Activated T-helper 9 cell treated with anti-CD3 and anti-CD28 coated beads, Interleukin-2, amount 50 U/mL, for 16 hours (primary cell): ENCODE data around the gene UFSP1.

ENCODE experiments used
- DNase-seq: peaks from one replicate; pipeline ENCODE4 v3.0.0-alpha.2; 2020; ENCODE audit warnings: low read depth

Gene UFSP1

GRCh38 chr7:100880645-100881044, 8.9 kb downstream of the UFSP1 start:
- no peak for DNase-seq

GRCh38 chr7:100879685-100880261, 9.7 kb downstream of the UFSP1 start:
- no peak for DNase-seq

GRCh38 chr7:100878685-100879084, 10.8 kb downstream of the UFSP1 start:
- DNase-seq = no peak

DNA sequence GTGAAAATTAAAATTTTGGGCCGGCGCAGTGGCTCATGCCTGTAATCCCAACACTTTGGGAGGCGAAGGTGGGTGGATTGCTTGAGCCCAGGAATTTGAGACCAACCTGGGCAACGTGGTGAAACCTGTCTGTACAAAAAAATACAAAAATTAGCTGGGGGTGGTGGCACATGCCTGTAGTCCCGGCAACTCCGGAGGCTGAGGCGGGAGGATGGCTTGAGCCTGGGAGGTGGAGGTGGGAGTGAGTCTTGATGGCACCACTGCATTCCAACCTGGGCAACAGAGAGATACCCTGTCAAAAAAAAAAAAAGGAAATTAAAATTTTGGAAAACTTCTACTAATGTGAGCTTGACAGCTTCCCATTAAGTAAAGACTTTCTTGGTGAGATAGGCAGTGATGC, 11.5 kb downstream of the UFSP1 start:
- DNase-seq = no peak

DNA sequence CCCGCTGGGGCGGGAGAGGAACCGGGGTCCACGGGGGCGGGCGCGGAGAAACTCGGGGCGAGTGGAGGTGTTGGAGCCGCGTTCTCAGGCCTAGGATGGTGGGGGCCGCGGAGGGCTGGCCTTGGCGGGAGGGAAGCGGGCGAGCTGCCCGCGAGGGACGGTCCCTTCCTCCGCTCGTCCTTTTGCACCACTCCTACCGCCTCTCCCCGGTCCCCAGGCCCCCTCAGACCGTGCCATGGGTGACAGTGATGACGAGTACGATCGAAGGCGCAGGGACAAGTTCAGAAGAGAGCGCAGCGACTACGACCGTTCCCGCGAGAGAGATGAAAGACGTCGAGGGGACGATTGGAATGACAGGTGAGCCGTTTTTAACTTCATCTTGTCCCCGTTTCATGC, 14.2 kb downstream of the UFSP1 start:
- DNase-seq = no peak

DNA sequence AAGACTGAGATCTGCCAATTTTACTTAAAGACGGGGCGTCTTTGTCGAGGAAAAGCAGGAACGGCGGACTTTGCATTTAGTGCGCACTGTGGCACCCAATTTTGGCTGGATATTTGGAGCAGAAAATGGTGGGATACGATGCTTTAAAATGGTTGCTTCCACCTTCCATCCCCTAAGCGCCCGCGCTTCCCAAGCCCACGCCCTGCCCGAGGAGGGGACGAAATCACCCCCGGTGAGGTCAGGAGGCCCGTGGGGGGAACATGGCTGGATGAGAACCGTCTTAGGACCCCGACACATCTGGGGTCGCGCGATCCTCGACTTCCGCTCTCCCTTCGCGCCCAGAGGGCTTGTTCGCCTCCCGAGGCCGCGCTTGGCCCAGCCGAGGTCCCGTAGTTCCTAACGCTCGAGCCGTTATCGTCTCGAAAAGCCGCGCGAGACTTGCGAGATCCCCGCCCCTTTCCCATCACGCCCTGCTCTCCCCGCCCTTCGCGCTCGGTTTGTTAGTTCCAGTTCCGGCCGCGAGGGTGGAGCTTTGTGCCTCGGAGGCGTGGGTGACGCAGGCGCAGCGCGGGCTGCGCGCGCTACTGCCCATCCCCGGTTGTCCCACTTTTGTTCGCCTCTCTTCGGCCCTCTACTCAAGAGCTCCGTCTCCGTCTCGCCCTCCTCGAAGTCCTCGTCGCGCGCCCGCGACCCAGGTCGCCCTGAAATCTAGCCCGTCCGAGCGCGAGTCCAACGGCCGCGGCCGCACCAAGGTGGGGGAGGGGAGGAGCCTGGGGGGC, 14.7 kb downstream of the UFSP1 start, which contains the start of gene SRRT:
Gene SRRT, plus strand, starts transcription at position 527 of the 779 bp plus-strand sequence. CDS start 488 bp downstream, outside the sequence.
- DNase-seq = peak; percentile 98

- DNase-seq = no peak
Measured at GRCh38 chr7:100874300-100874576, 15.3 kb downstream of the UFSP1 start.

DNA sequence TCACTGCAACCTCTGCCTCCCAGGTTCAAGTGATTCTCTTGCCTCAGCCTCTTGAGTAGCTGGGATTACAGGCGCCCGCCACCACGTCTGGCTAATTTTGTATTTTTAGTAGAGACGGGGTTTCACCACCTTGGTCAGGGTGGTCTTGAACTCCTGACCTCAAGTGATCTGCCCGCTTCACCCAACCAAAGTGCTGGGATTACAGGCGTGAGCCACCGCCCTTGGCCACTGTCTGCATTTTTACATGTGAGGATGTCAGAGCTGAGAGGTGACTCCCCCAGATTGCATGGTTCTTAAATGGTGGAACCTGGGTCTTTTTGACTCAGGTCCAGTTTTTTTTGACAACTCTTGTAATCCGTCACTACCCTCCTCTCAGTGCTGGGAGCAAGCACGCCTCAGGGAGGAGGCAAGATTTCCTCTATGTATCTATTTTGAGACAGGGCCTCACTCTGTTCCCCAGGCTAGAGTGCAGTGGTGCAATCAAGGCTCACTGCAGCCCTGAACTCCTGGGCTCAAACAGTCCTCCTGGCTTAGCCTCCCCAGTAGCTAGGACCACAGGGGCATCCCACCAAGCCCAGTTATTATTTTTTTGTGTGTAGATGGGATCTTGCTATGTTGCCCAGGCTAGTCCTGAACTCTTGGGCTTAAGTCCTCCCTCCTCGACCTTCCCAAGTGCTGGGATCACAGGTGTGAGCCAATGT, 15.8 kb downstream of the UFSP1 start:
- no peak for DNase-seq

DNA sequence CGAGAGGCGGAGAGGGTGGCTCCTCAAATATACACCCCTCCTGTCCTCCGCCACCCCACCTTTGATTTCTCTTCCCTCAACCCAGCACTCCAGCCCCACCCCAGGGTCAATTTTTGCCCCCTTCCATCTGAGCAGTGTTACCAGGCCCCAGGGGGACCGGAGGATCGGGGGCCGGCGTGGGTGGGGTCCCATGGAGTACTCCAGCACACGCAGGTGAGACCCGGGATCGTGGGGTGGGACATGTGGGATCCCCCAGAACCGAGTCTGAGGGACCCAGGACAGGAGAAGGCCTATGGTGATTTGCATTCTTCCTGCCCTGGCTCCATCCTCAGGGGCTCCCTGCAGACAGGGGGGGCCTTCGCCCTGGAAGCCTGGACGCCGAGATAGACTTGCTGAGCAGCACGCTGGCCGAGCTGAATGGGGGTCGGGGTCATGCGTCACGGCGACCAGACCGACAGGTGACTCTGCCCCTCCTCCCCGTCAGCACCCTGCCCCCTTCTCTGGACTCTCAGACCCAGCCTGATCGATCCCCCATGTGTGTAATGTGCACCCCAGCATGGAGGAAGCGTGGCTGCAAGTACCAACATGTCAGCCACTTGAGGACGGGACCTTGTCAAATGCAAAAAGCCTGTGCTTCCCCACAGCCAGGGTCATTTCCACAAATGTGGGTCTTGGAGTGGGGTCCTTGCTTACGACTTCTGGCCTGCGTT, 21.6 kb downstream of the UFSP1 start:
- no peak for DNase-seq

GRCh38 chr7:100867040-100867775, 22.3 kb downstream of the UFSP1 start, which contains the start of gene TRIP6:
Gene TRIP6 (plus strand): TSS chr7:100867387. CDS start chr7:100867498, 111 bp downstream.
- DNase-seq = peak; percentile 50

DNA sequence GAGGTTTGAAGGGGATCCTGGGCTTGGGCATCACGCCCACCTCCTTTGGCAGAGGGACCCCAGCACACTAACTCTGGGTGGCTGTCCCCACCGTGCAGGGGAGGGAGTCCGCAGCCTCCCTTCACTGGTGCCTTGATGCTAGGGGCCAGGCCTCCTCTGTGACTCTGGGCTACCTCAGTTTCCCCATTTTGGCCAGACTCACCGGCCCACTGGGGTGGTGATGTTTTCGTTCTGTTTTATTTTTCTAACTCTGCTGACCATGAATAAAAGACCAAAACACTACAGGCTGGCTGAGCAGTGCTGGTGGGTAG, 22.8 kb downstream of the UFSP1 start:
- no peak for DNase-seq

DNA sequence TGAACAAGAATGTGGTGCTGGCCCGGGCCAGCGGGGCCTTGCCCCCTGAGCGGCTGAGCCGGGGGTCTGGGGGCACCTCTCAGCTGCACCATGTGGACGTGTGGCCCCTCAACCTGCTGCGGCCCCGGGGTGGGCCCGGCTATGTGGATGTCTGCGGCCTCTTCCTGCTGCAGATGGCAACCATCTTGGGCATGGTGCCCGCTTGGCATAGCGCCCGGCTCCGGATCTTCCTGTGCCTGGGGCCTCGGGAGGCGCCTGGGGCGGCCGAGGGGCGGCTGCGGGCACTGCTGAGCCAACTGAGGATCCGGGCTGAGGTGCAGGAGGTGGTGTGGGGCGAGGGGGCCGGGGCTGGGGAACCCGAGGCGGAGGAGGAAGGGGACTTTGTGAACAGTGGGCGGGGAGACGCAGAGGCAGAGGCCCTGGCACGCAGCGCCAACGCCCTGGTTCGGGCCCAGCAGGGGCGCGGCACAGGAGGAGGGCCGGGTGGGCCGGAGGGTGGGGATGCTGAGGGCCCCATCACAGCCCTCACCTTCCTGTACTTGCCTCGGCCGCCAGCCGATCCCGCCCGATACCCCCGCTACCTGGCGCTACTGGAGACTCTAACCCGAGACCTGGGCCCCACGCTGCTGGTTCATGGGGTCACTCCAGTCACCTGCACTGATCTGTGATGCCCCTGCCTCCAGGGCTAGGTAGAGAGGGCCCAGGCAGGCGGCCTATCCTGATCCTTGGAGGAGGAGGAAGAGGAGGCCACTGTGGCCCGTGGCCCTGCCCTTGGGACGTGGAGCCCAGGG, 23.4 kb downstream of the UFSP1 start:
- no peak for DNase-seq

- DNase-seq = no peak
Measured at GRCh38 chr7:100865372-100865911, 24.1 kb downstream of the UFSP1 start.

GRCh38 chr7:100864263-100864845, 25.2 kb downstream of the UFSP1 start:
- DNase-seq = no peak

GRCh38 chr7:100863406-100863950, 26.0 kb downstream of the UFSP1 start:
- no peak for DNase-seq

GRCh38 chr7:100861616-100861985, 27.9 kb downstream of the UFSP1 start:
- DNase-seq = no peak

GRCh38 chr7:100860702-100861615, 28.6 kb downstream of the UFSP1 start:
- DNase-seq = no peak

- no peak for DNase-seq
Measured at GRCh38 chr7:100859856-100860255, 29.7 kb downstream of the UFSP1 start.

DNA sequence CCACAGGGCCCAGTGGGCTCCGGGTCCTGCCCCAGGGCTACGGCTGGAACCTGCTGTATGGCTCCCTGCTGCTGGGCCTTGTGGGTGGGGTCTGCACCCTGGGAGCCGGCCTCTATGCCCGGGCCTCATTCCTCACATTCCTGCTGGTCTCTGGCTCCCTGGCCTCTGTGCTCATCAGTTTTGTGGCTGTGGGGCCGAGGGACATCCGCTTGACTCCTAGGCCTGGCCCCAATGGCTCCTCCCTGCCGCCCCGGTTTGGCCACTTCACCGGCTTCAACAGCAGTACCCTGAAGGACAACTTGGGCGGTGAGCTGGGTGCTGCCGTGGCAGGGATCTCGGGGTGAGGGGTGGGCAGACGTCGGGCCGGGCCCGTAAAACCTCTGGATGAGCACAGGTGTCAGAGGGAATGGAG, 32.6 kb downstream of the UFSP1 start:
- no peak for DNase-seq
